Keratinocyte (primary cell): ENCODE results near the gene ADAMTS17.

ENCODE experiments used
- CTCF ChIP-seq, 3 experiments: IDR thresholded peaks in 1 of 3; conservative IDR thresholded peaks in 1 of 3; optimal IDR thresholded peaks in 1 of 3; 2 replicates in 2 of 3; 3 replicates in 1 of 3; pipeline versions ENCODE3 to v1.5.1; 2011; ENCODE audit warnings: low read length in 3 of 3, mild to moderate bottlenecking in 3 of 3, moderate library complexity in 2 of 3, control low read depth in 1 of 3, inconsistent platforms in 1 of 3; ENCODE audit not compliant: insufficient read depth in 2 of 3; ENCODE audit errors: extremely low read depth in 1 of 3
- EZH2 ChIP-seq: IDR thresholded peaks from one replicate; pipeline ENCODE4 v1.6.1; 2012; ENCODE audit warnings: inconsistent platforms, mild to moderate bottlenecking, low read length, moderate library complexity

- no peak for TF ChIP-seq CTCF (optimal IDR thresholded peaks at IDR 0.05 in 1 of 3, IDR thresholded peaks at IDR 0.05 in 1 of 3, conservative IDR thresholded peaks at IDR 0.05 in 1 of 3; ENCODE audit: extremely low read depth in 1 of 3, insufficient read depth in 2 of 3, low read length in 3 of 3)
- TF ChIP-seq EZH2: no peak
Measured at GRCh38 chr15:99925661-99926461, 415.9 kb downstream of the ADAMTS17 start.
